Subcutaneous preadipocyte (primary cell): ENCODE results near the gene KDM4D. TPM values are rescaled to one million over a fixed set of nuclear protein-coding genes. Genes with fewer than 3 reads are reported as not detected.

ENCODE experiments used
- total RNA-seq: library from RNA; depleted of rRNA; stranded (reverse); fragments of >200 nt; gene quantifications from 2 replicates; pipeline ENCODE4 v1.2.3, GENCODE V29; 2012

The KDM4D gene
- 0.37 and 0.98 TPM in 2 replicates for total RNA-seq

GRCh38 chr11:94973099-94973968 is at the start of gene KDM4D, which contains the start of gene CWC15:
TSS of gene KDM4D (plus strand) at chr11:94973709. CDS start at chr11:94997373, 23,664 bp downstream.
TSS of gene CWC15 (minus strand) at chr11:94973556. CDS start at chr11:94972185, 1,371 bp downstream.

GRCh38 chr11:95024958-95025357 is 51.4 kb downstream of the KDM4D start, which contains the start of gene KDM4E:
TSS of gene KDM4E (plus strand) at chr11:95025258. CDS start at chr11:95025558, 300 bp downstream.

Other genes starting within 250 kb of the KDM4D start
- 27.2 and 36.2 TPM in 2 replicates for gene AMOTL1, start 205.4 kb upstream of the KDM4D start, total RNA-seq
- gene CWC15, start 153 bp upstream of the KDM4D start, total RNA-seq, result 28.7 and 33.1 TPM in 2 replicates
- not detected in 2 replicates for gene KDM4E, start 51.5 kb downstream of the KDM4D start, total RNA-seq
- gene KDM4F, start 75.7 kb downstream of the KDM4D start, total RNA-seq, result not detected in 2 replicates
- gene SRSF8, start 93.2 kb downstream of the KDM4D start, total RNA-seq, result 18.4 TPM in 2 replicates
- 26.1 and 41.6 TPM in 2 replicates for gene ENDOD1, start 116.1 kb downstream of the KDM4D start, total RNA-seq